IMR-90 (cell line): Measurements from ENCODE around the gene TRABD2A.

Experiments
- CEBPB ChIP-seq: IDR thresholded peaks from 2 replicates; pipeline ENCODE4 v1.6.1; 2012; ENCODE audit warnings: low read depth, low read length, improper control_type of control experiment
- CHD1 ChIP-seq: IDR thresholded peaks from 2 replicates; pipeline ENCODE4 v1.6.1; 2012; ENCODE audit warnings: low read depth, low read length, improper control_type of control experiment
- CTCF ChIP-seq: conservative IDR thresholded peaks from 2 replicates; pipeline ENCODE4 v1.5.1; 2012; ENCODE audit warnings: mild to moderate bottlenecking, low read depth, low read length, improper control_type of control experiment
- MXI1 ChIP-seq: IDR thresholded peaks from 2 replicates; pipeline ENCODE4 v1.6.1; 2012; ENCODE audit warnings: low read depth, mild to moderate bottlenecking, low read length, moderate library complexity, borderline replicate concordance
- NFE2L2 ChIP-seq: fragments of 150-350 bp; IDR thresholded peaks from 2 replicates; pipeline ENCODE4 v1.6.1; 2016; ENCODE audit warnings: low read depth, mild to moderate bottlenecking, low read length
- POLR2A ChIP-seq: IDR thresholded peaks from 2 replicates; pipeline ENCODE4 v1.6.1; 2012; ENCODE audit warnings: mild to moderate bottlenecking, low read depth, low read length
- RAD21 ChIP-seq: IDR thresholded peaks from 2 replicates; pipeline ENCODE4 v1.6.1; 2012; ENCODE audit warnings: low read length, improper control_type of control experiment
- RCOR1 ChIP-seq: IDR thresholded peaks from 2 replicates; pipeline ENCODE4 v1.6.1; 2012; ENCODE audit warnings: mild to moderate bottlenecking, low read length, improper control_type of control experiment; ENCODE audit not compliant: insufficient replicate concordance
- SMC3 ChIP-seq: fragments of 150-350 bp; IDR thresholded peaks from 2 replicates; pipeline ENCODE4 v1.6.1; 2016; ENCODE audit warnings: low read depth, mild to moderate bottlenecking, antibody characterized with exemption, low read length, moderate library complexity
- TF ChIP-seq, protein P1 (sequence below): fragments of 150-350 bp; IDR thresholded peaks from 2 replicates; pipeline ENCODE4 v1.6.1; 2017; ENCODE audit warnings: mild to moderate bottlenecking, antibody characterized with exemption, low read length, low read depth

DNA sequence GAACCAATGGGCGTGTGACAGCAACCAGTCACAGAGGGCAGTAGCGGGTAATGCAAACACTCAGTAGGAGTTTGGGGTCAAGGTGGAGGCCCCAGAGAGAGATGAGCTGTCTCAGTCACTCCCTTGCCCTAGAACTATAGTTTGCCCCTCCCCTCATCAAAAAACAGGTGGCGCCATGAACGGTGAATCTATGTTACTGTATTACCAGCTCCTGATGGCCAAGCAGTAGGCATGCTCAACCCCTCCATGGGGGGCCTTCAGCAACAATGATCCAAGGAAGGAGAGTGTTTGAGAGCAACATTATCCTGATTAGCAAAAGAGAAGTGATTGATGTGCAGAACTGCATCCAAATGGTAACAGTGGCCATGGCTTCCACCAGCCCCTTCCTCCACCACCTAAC lies 30.4 kb downstream of the TRABD2A start:
- TF ChIP-seq CTCF, result no peak
- TF ChIP-seq POLR2A, result no peak
- no peak for TF ChIP-seq SMC3
- TF ChIP-seq RAD21, result no peak
- TF ChIP-seq, protein P1, sequence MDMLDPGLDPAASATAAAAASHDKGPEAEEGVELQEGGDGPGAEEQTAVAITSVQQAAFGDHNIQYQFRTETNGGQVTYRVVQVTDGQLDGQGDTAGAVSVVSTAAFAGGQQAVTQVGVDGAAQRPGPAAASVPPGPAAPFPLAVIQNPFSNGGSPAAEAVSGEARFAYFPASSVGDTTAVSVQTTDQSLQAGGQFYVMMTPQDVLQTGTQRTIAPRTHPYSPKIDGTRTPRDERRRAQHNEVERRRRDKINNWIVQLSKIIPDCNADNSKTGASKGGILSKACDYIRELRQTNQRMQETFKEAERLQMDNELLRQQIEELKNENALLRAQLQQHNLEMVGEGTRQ, result no peak
- no peak for TF ChIP-seq RCOR1
- no peak for TF ChIP-seq MXI1
- no peak for TF ChIP-seq NFE2L2
- no peak for TF ChIP-seq CEBPB
- TF ChIP-seq CHD1, result no peak
